Adrenal gland (tissue), 5 donors: ENCODE measurements around the gene IFNG.

Source experiments
- POLR2A ChIP-seq, 2 donors: fragments of 450-650 bp; IDR thresholded peaks; one replicate each; pipeline ENCODE4 v1.6.1; 2017; ENCODE audit warnings: antibody characterized with exemption in 2 of 2, mild to moderate bottlenecking in 2 of 2, moderate library complexity in 1 of 2
- TF ChIP-seq, protein P1 (sequence below), 6 experiments: fragments of 450-650 bp in 4 of 6; fragments of 200-600 bp in 2 of 6; sonication (generic) in 1 of 6; IDR thresholded peaks; 1 replicate in 5 of 6; 2 replicates in 1 of 6; pipeline versions ENCODE4 v1.5.1 to v1.8.0; 2016 to 2021; ENCODE audit warnings: antibody characterized with exemption in 6 of 6, mild to moderate bottlenecking in 2 of 6, moderate library complexity in 1 of 6
- donor health status: DM: no; HTN: no; CAD: no.

DNA sequence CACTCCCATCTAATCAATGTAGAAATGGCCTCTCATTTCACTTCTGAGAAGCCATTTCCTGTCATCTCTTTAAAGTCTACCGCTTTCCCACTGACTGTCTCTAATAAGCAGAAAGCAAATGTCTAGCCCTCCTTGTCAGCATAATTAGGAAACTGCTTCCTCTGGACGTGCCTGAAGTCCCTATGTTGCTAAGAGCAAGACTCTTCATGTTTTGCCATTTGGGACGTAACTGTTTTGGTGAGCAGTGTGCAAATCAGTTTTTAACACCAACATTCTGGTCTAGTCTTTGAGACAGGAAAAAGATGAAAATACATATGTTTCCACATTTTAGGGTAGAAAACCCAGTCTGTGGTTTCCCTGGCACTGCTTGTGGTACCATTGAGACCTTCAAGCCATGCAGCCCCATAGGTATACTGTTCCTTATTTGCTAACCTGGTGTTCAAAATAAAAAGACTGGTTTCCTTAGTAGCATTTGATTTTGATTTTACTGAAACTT lies 22.2 kb downstream of the IFNG start:
- TF ChIP-seq POLR2A (IDR thresholded peaks at IDR 0.05) = no peak
- TF ChIP-seq, protein P1, sequence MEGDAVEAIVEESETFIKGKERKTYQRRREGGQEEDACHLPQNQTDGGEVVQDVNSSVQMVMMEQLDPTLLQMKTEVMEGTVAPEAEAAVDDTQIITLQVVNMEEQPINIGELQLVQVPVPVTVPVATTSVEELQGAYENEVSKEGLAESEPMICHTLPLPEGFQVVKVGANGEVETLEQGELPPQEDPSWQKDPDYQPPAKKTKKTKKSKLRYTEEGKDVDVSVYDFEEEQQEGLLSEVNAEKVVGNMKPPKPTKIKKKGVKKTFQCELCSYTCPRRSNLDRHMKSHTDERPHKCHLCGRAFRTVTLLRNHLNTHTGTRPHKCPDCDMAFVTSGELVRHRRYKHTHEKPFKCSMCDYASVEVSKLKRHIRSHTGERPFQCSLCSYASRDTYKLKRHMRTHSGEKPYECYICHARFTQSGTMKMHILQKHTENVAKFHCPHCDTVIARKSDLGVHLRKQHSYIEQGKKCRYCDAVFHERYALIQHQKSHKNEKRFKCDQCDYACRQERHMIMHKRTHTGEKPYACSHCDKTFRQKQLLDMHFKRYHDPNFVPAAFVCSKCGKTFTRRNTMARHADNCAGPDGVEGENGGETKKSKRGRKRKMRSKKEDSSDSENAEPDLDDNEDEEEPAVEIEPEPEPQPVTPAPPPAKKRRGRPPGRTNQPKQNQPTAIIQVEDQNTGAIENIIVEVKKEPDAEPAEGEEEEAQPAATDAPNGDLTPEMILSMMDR (IDR thresholded peaks at IDR 0.05) = no peak
